GM12878 (cell line): ENCODE data around the gene RPS6KA5. TPM values are rescaled to one million over a fixed set of nuclear protein-coding genes. Genes with fewer than 3 reads are reported as not detected.

Source experiments
- ATAC-seq: fragments of 200-7000 bp; cut with Tn5 transposase; 3 replicates; pipeline ENCODE4 v1.9.1; 2020; ENCODE audit warnings: mild to moderate bottlenecking, moderate library complexity
- BruUV-seq: library from RNA; stranded (reverse); fragments of 400-500 nt; replicated peaks from 2 replicates; lab custom pipeline; 2021; lab: Mats Ljungman, UMichigan
- CTCF ChIA-PET: fragments of 300-600 bp; sonication (Branson Sonifier 250); formaldehyde crosslinking; extraction: SDS; loops from one replicate; lab custom pipeline; 2021; ENCODE audit warnings: inconsistent platforms; lab: Yijun Ruan, JAX
- POLR2A ChIA-PET: fragments of 350-600 bp; formaldehyde crosslinking; extraction: SDS; loops from one replicate; lab custom pipeline; 2021; ENCODE audit warnings: inconsistent platforms; lab: Charles Lee
- RAD21 ChIA-PET: fragments of 300-600 bp; sonication (Branson Sonifier 250); formaldehyde crosslinking; loops from one replicate; lab custom pipeline; 2023; ENCODE audit warnings: antibody characterized with exemption; ENCODE audit not compliant: unreplicated experiment; lab: Charles Lee
- SMC1A ChIA-PET: fragments of 300-600 bp; sonication (Branson Sonifier 250); formaldehyde crosslinking; loops from one replicate; lab custom pipeline; 2023; ENCODE audit not compliant: unreplicated experiment, uncharacterized antibody; lab: Charles Lee
- DNase-seq: peaks from one replicate; pipeline ENCODE4 v3.0.0-alpha.2; 2011; ENCODE audit warnings: low read depth, low spot score
- FAIRE-seq: peaks from 3 replicates; lab custom pipeline; 2011; peaks lifted over from hg19 to GRCh38; lab: Jason Lieb, UNC
- H2AFZ ChIP-seq: 2 replicates; pipeline ENCODE4 v1.6.0; 2011; ENCODE audit warnings: low read depth, low read length, control low read depth; ENCODE audit not compliant: control insufficient read depth
- H3K27ac ChIP-seq: 2 replicates; pipeline ENCODE4 v1.5.1; 2011; ENCODE audit warnings: control low read depth; ENCODE audit not compliant: control insufficient read depth, insufficient read depth
- H3K27me3 ChIP-seq, 2 experiments: replicated peaks in 1 of 2; 2 replicates each; pipeline versions ENCODE4 v1.6.0 to v1.6.1; 2011; ENCODE audit warnings: low read length in 1 of 2; ENCODE audit not compliant: control insufficient read depth in 2 of 2, insufficient read depth in 2 of 2
- H3K36me3 ChIP-seq, 2 experiments: 2 replicates each; pipeline ENCODE4 v1.5.1; 2011; ENCODE audit warnings: low read length in 1 of 2; ENCODE audit not compliant: control insufficient read depth in 2 of 2, insufficient read depth in 2 of 2
- H3K4me1 ChIP-seq: 2 replicates; pipeline ENCODE4 v1.6.1; 2011; ENCODE audit warnings: mild to moderate bottlenecking, low read length, moderate library complexity, mixed read lengths; ENCODE audit not compliant: control insufficient read depth, insufficient read depth
- H3K4me2 ChIP-seq: 2 replicates; pipeline ENCODE4 v1.6.0; 2011; ENCODE audit warnings: control low read depth; ENCODE audit not compliant: control insufficient read depth, insufficient read depth
- H3K4me3 ChIP-seq: fragments of 200-600 bp; sonication (generic); 2 replicates; pipeline ENCODE4 v1.5.1; 2016
- H3K79me2 ChIP-seq: 2 replicates; pipeline ENCODE4 v1.6.0; 2011; ENCODE audit warnings: low read length; ENCODE audit not compliant: control insufficient read depth, insufficient read depth
- H3K9ac ChIP-seq: 2 replicates; pipeline ENCODE4 v1.8.0; 2011; ENCODE audit warnings: low read length, control low read depth, mixed read lengths; ENCODE audit not compliant: control insufficient read depth, insufficient read depth
- H3K9me3 ChIP-seq: replicated peaks from 3 replicates; pipeline ENCODE4 v1.5.1; 2011; ENCODE audit warnings: mild to moderate bottlenecking, low read length; ENCODE audit not compliant: control insufficient read depth, insufficient read depth
- H4K20me1 ChIP-seq: 2 replicates; pipeline ENCODE4 v1.6.0; 2011; ENCODE audit not compliant: control insufficient read depth, insufficient read depth
- ATF7 ChIP-seq: fragments of 450-650 bp; IDR thresholded peaks from 2 replicates; pipeline ENCODE4 v1.6.1; 2016; ENCODE audit warnings: low read depth, mild to moderate bottlenecking
- CBX5 ChIP-seq: sonication (generic); IDR thresholded peaks from 2 replicates; pipeline ENCODE4 v1.6.1; 2016; ENCODE audit warnings: low read depth, moderate library complexity, mild to moderate bottlenecking, inconsistent platforms
- DPF2 ChIP-seq: fragments of 450-650 bp; IDR thresholded peaks from 2 replicates; pipeline ENCODE4 v1.6.1; 2017; ENCODE audit warnings: mild to moderate bottlenecking
- FOS ChIP-seq: IDR thresholded peaks from 3 replicates; pipeline ENCODE4 v1.6.1; 2011; ENCODE audit warnings: borderline replicate concordance; ENCODE audit not compliant: insufficient read length; ENCODE audit errors: extremely low read depth
- HCFC1 ChIP-seq: fragments of 150-350 bp; IDR thresholded peaks from 2 replicates; pipeline ENCODE4 v1.6.1; 2014; ENCODE audit warnings: low read length
- MXI1 ChIP-seq: fragments of 150-350 bp; IDR thresholded peaks from 2 replicates; pipeline ENCODE4 v1.6.1; 2011; ENCODE audit warnings: low read depth, mild to moderate bottlenecking, inconsistent platforms, low read length, improper control_type of control experiment
- POLR2A ChIP-seq: IDR thresholded peaks from 2 replicates; pipeline ENCODE4 v1.6.1; 2011; ENCODE audit warnings: low read depth, mild to moderate bottlenecking, low read length
- RAD51 ChIP-seq: fragments of 450-650 bp; IDR thresholded peaks from 2 replicates; pipeline ENCODE4 v1.6.1; 2016; ENCODE audit warnings: moderate library complexity, mild to moderate bottlenecking, inconsistent platforms
- USF1 ChIP-seq: IDR thresholded peaks from 2 replicates; pipeline ENCODE4 v1.6.1; 2011; ENCODE audit warnings: borderline replicate concordance, low read depth, mild to moderate bottlenecking, moderate library complexity, mixed read lengths, low read length; ENCODE audit not compliant: insufficient read depth; ENCODE audit errors: extremely low read length
- WGBS: methylation state at CpG from one replicate; pipeline ENCODE4 v1.1.6; 2016; ENCODE audit warnings: low lambda C conversion rate; ENCODE audit not compliant: insufficient replicate concordance, insufficient coverage; ENCODE audit errors: missing lambda C conversion rate; 5-methylcytosine and 5-hydroxymethylcytosine counted together
- in situ Hi-C: fragments of 300-500 bp; cut with MboI; formaldehyde crosslinking; loops from 9 replicates; pipeline ENCODE4 v1.14.3; 2018; ENCODE audit warnings: mixed read lengths
- intact Hi-C: fragments of 100-400 bp; cut with micrococcal nuclease; formaldehyde crosslinking; loops from one replicate; pipeline ENCODE4 v1.14.2; 2022; ENCODE audit not compliant: unreplicated experiment
- polyA plus RNA-seq, 11 experiments: library from polyadenylated mRNA; depleted of rRNA in 4 of 11; unstranded in 6 of 11; stranded (reverse) in 5 of 11; fragments of >200 nt; fragmentation: Nextera tagmentation in 4 of 11; fragmentation: Illumina TruSeq in 1 of 11; extraction: Ambion mirVana in 4 of 11; extraction: Trizol in 1 of 11; gene quantifications; 1 replicate in 1 of 11; 2 replicates in 10 of 11; pipeline versions ENCODE4 v1.2.1 to v1.2.3, GENCODE V29; 2011 to 2016; ENCODE audit warnings: inconsistent platforms in 2 of 11, missing spikeins in 2 of 11, low read depth in 1 of 11
- total RNA-seq, 4 experiments: library from RNA; depleted of rRNA in 3 of 4; stranded (reverse); fragments of >200 nt in 3 of 4; fragmentation: Illumina TruSeq in 1 of 4; extraction: Trizol in 1 of 4; gene quantifications; 2 replicates each; pipeline versions ENCODE4 v1.2.1 to v1.2.3, GENCODE V29; 2013 to 2021
- TF ChIP-seq, protein P1 (sequence below): fragments of 450-650 bp; IDR thresholded peaks from 2 replicates; pipeline ENCODE4 v1.6.1; 2017; ENCODE audit warnings: mild to moderate bottlenecking, moderate library complexity
- TF ChIP-seq, protein P2 (sequence below): IDR thresholded peaks from 2 replicates; pipeline ENCODE4 v1.6.1; 2011; ENCODE audit warnings: mild to moderate bottlenecking, low read depth, low read length, moderate library complexity; ENCODE audit not compliant: insufficient replicate concordance
- TF ChIP-seq, protein P3 (sequence below): fragments of 450-650 bp; conservative IDR thresholded peaks from 2 replicates; pipeline ENCODE4 v1.6.1; 2017; ENCODE audit warnings: mild to moderate bottlenecking, moderate library complexity
- TF ChIP-seq, protein P4 (sequence below): IDR thresholded peaks from 2 replicates; pipeline ENCODE4 v1.6.1; 2012; ENCODE audit warnings: low read depth, low read length, improper control_type of control experiment

The RPS6KA5 gene
- total and polyA plus RNA-seq, 10 of the 15 experiments (the other 5 are each of a cell fraction or from before 2014, with no cell fraction given) = 1.4 to 7.0 (median 3.7) TPM

DNA sequence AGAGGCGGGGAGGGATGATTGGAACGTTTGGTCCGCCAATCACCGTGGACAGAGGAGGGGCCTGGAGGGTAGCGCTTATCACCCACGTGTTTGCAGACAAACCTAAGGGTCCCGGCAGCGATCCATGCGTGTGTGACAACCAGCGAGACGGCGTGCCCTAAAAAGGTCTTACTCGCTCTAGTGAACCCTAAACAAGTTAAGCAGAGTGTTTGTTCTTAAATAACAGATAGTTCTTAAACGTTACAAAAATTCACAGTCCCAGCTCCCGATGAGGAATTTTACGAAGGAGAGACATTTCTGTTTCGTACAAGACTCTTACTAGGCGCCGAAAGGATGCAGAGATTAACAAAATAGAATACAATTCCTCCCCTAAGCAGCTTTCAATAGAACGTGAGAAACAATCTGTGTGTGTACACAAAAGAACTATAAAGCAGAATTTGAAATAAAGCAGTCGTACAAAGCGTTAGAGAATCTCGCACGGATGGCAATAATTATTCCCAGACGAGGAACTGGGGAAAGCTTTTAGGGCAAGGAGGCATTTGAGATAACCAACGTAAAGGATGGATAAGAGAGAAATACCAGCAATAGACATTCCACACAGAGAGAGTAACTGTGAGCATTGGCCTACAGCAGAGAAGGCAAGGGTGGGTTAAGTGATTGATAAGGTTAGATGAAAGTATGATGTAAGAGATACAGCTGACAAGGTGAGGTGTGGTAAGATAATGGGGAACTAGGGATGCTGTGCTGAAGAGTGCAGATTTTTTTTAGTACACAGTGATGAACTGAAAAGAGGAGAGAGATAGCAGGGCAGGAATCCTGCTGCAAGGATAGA lies 831 bp upstream of the RPS6KA5 start:
- in situ Hi-C loops = no loop called here
- TF ChIP-seq, protein P1, sequence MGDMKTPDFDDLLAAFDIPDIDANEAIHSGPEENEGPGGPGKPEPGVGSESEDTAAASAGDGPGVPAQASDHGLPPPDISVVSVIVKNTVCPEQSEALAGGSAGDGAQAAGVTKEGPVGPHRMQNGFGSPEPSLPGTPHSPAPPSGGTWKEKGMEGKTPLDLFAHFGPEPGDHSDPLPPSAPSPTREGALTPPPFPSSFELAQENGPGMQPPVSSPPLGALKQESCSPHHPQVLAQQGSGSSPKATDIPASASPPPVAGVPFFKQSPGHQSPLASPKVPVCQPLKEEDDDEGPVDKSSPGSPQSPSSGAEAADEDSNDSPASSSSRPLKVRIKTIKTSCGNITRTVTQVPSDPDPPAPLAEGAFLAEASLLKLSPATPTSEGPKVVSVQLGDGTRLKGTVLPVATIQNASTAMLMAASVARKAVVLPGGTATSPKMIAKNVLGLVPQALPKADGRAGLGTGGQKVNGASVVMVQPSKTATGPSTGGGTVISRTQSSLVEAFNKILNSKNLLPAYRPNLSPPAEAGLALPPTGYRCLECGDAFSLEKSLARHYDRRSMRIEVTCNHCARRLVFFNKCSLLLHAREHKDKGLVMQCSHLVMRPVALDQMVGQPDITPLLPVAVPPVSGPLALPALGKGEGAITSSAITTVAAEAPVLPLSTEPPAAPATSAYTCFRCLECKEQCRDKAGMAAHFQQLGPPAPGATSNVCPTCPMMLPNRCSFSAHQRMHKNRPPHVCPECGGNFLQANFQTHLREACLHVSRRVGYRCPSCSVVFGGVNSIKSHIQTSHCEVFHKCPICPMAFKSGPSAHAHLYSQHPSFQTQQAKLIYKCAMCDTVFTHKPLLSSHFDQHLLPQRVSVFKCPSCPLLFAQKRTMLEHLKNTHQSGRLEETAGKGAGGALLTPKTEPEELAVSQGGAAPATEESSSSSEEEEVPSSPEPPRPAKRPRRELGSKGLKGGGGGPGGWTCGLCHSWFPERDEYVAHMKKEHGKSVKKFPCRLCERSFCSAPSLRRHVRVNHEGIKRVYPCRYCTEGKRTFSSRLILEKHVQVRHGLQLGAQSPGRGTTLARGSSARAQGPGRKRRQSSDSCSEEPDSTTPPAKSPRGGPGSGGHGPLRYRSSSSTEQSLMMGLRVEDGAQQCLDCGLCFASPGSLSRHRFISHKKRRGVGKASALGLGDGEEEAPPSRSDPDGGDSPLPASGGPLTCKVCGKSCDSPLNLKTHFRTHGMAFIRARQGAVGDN = peak; percentile 64
- TF ChIP-seq, protein P2, sequence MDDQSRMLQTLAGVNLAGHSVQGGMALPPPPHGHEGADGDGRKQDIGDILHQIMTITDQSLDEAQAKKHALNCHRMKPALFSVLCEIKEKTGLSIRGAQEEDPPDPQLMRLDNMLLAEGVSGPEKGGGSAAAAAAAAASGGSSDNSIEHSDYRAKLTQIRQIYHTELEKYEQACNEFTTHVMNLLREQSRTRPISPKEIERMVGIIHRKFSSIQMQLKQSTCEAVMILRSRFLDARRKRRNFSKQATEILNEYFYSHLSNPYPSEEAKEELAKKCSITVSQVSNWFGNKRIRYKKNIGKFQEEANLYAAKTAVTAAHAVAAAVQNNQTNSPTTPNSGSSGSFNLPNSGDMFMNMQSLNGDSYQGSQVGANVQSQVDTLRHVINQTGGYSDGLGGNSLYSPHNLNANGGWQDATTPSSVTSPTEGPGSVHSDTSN = peak; percentile 97
- TF ChIP-seq ATF7 = peak; percentile 41; the same call in 1 of the 2 replicates
- TF ChIP-seq MXI1 = peak; percentile 100
- peak; percentile 70 for TF ChIP-seq DPF2
- TF ChIP-seq POLR2A = 0 out of 2 replicates have a peak, but pooled peaks have one; percentile 39
- TF ChIP-seq, protein P3, sequence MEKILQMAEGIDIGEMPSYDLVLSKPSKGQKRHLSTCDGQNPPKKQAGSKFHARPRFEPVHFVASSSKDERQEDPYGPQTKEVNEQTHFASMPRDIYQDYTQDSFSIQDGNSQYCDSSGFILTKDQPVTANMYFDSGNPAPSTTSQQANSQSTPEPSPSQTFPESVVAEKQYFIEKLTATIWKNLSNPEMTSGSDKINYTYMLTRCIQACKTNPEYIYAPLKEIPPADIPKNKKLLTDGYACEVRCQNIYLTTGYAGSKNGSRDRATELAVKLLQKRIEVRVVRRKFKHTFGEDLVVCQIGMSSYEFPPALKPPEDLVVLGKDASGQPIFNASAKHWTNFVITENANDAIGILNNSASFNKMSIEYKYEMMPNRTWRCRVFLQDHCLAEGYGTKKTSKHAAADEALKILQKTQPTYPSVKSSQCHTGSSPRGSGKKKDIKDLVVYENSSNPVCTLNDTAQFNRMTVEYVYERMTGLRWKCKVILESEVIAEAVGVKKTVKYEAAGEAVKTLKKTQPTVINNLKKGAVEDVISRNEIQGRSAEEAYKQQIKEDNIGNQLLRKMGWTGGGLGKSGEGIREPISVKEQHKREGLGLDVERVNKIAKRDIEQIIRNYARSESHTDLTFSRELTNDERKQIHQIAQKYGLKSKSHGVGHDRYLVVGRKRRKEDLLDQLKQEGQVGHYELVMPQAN = peak; percentile 94
- peak; percentile 24 for TF ChIP-seq USF1
- TF ChIP-seq RAD51 = peak; percentile 79
- peak; percentile 85 for TF ChIP-seq FOS
- TF ChIP-seq, protein P4, sequence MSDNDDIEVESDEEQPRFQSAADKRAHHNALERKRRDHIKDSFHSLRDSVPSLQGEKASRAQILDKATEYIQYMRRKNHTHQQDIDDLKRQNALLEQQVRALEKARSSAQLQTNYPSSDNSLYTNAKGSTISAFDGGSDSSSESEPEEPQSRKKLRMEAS = peak; percentile 96
- no peak for TF ChIP-seq HCFC1
- TF ChIP-seq CBX5 = no peak

More for the DNA sequence above, 831 bp upstream of the RPS6KA5 start:
- no peaks in the 10 kb centered on the region for H3K36me3 ChIP-seq
- DNase-seq (no peak), ATAC-seq (no peak), FAIRE-seq (no peak)
- peaks cover 11% of the 10 kb centered on the region for H3K4me1 ChIP-seq
- peak overlapping the region; percentile 49; the same call in 1 of the 2 replicates for H3K27ac ChIP-seq
- 1% methylated on average over 26 of the region's 26 CpGs for WGBS
- peak overlapping the region; percentile 40; the same call in 1 of the 2 replicates for H3K9ac ChIP-seq
- ChIA-PET POLR2A (interaction anchor here (0.6 to 7.5 kb wide), 7 partner anchors 16 to 156 kb away, joined by 3 to 94 read pairs (median 4); partner anchors contain the start of gene DGLUCY), SMC1A (interaction anchor here (0.5 to 7.0 kb wide), 26 partner anchors 11 to 159 kb away, joined by 3 to 68 read pairs (median 4); partner anchors contain the start of gene DGLUCY), CTCF (interaction anchor here (0.6 to 4.1 kb wide), 13 partner anchors 10 to 262 kb away, joined by 3 to 32 read pairs (median 4); partner anchors contain the start of gene DGLUCY), RAD21 (interaction anchor here (0.8 to 5.1 kb wide), 20 partner anchors 10 to 356 kb away, joined by 3 to 63 read pairs (median 4); partner anchors contain the start of genes CCDC88C and DGLUCY)
- TSS peak; percentile 78 for BruUV-seq
- H3K27me3 ChIP-seq = no peaks in the 10 kb centered on the region
- H3K4me3 ChIP-seq = peak overlapping the region; percentile 63
- H3K79me2 ChIP-seq = peaks cover 4% of the 10 kb centered on the region
- H3K9me3 ChIP-seq = no peaks in the 10 kb centered on the region
- H3K4me2 ChIP-seq = peak overlapping the region; percentile 82
- intact Hi-C loops = loop anchor here (5.0 kb wide), 2 partner anchors 54 to 159 kb away; no protein-coding TSS in a partner anchor
- H4K20me1 ChIP-seq = no peaks in the 10 kb centered on the region
- peak overlapping the region; percentile 87 for H2AFZ ChIP-seq
